GM13977 (cell line): ENCODE results near the gene BEGAIN.

Experiments used
- DNase-seq: peaks from one replicate; pipeline ENCODE4 v3.0.0; 2012; ENCODE audit warnings: low spot score
- CTCF ChIP-seq: IDR thresholded peaks from 2 replicates; pipeline ENCODE4 v1.5.1; 2012; ENCODE audit warnings: mild to moderate bottlenecking, control low read depth; ENCODE audit not compliant: insufficient read depth; ENCODE audit errors: extremely low read depth, missing control alignments
- in situ Hi-C: fragments of 300-500 bp; cut with MboI; formaldehyde crosslinking; loops from one replicate; pipeline ENCODE4 v1.12.0; 2022; ENCODE audit warnings: low sequenced_read_pairs, low pct_unique_long_range_greater_than_20kb, mixed read lengths, inconsistent platforms; ENCODE audit not compliant: unreplicated experiment

BEGAIN gene

GRCh38 chr14:100588671-100589070 is 1.5 kb upstream of the BEGAIN start:
- in situ Hi-C loops, result no loop called here

GRCh38 chr14:100587763-100588411 is 670 bp upstream of the BEGAIN start:
- no peak for TF ChIP-seq CTCF
- in situ Hi-C loops, result no loop called here
- no peak for DNase-seq

More at GRCh38 chr14:100588671-100589070, 1.5 kb upstream of the BEGAIN start:
- no peak for DNase-seq
- no peak for TF ChIP-seq CTCF

- TF ChIP-seq CTCF, result no peak
- in situ Hi-C loops, result no loop called here
These were observed 673 bp downstream of the BEGAIN start for GRCh38 chr14:100586403-100587085.

GRCh38 chr14:100586153-100586402 is 1.1 kb downstream of the BEGAIN start:
- TF ChIP-seq CTCF, result no peak
- in situ Hi-C loops, result no loop called here
- no peak for DNase-seq

More at GRCh38 chr14:100586403-100587085, 673 bp downstream of the BEGAIN start:
- no peak for DNase-seq

- in situ Hi-C loops, result no loop called here
- DNase-seq, result no peak
These were observed 1.6 kb downstream of the BEGAIN start for GRCh38 chr14:100585448-100586152.

More at GRCh38 chr14:100585448-100586152, 1.6 kb downstream of the BEGAIN start:
- TF ChIP-seq CTCF, result no peak
